Measurements from ENCODE around the gene ADARB2.

Gene ADARB2

GRCh38 chr10:1734288-1734687 is 3.0 kb downstream of the ADARB2 start:
- DNase-seq, result no peak

- no peak for DNase-seq
Measured at GRCh38 chr10:1733720-1734119, 3.6 kb downstream of the ADARB2 start.

GRCh38 chr10:1732564-1732996 is 4.7 kb downstream of the ADARB2 start:
- no peak for DNase-seq

- DNase-seq, result no peak
Measured at GRCh38 chr10:1731592-1731991, 5.7 kb downstream of the ADARB2 start.

- DNase-seq, result no peak
Measured at GRCh38 chr10:1729751-1730150, 7.6 kb downstream of the ADARB2 start.

- DNase-seq, result no peak
Measured at GRCh38 chr10:1726861-1727260, 10.5 kb downstream of the ADARB2 start.

- DNase-seq, result no peak
Measured at GRCh38 chr10:1724921-1725488, 12.3 kb downstream of the ADARB2 start.

GRCh38 chr10:1716839-1717238 is 20.5 kb downstream of the ADARB2 start:
- no peak for DNase-seq

- no peak for DNase-seq
Measured at GRCh38 chr10:1715821-1716220, 21.5 kb downstream of the ADARB2 start.

- DNase-seq, result no peak
Measured at GRCh38 chr10:1712944-1713671, 24.2 kb downstream of the ADARB2 start.

GRCh38 chr10:1712314-1712713 is 25.0 kb downstream of the ADARB2 start:
- no peak for DNase-seq

- no peak for DNase-seq
Measured at GRCh38 chr10:1709161-1709560, 28.2 kb downstream of the ADARB2 start.

GRCh38 chr10:1708746-1709145 is 28.6 kb downstream of the ADARB2 start:
- no peak for DNase-seq

- DNase-seq, result no peak
Measured at GRCh38 chr10:1706711-1707110, 30.6 kb downstream of the ADARB2 start.

GRCh38 chr10:1706256-1706655 is 31.1 kb downstream of the ADARB2 start:
- no peak for DNase-seq

GRCh38 chr10:1698185-1698584 is 39.1 kb downstream of the ADARB2 start:
- DNase-seq, result no peak

GRCh38 chr10:1696106-1696505 is 41.2 kb downstream of the ADARB2 start:
- DNase-seq, result no peak

GRCh38 chr10:1690086-1690485 is 47.2 kb downstream of the ADARB2 start:
- DNase-seq, result no peak

- DNase-seq, result no peak
Measured at GRCh38 chr10:1688531-1688930, 48.8 kb downstream of the ADARB2 start.

- no peak for DNase-seq
Measured at GRCh38 chr10:1687623-1688150, 49.6 kb downstream of the ADARB2 start.

- no peak for DNase-seq
Measured at GRCh38 chr10:1687190-1687589, 50.1 kb downstream of the ADARB2 start.

- DNase-seq, result no peak
Measured at GRCh38 chr10:1686491-1686749, 50.9 kb downstream of the ADARB2 start.

GRCh38 chr10:1685699-1686490 is 51.4 kb downstream of the ADARB2 start:
- no peak for DNase-seq

GRCh38 chr10:1684991-1685390 is 52.3 kb downstream of the ADARB2 start:
- DNase-seq, result no peak

All from DMS 273 treated with DMSO at 0.1 percent for 48 hours (cell line).